PC-9 (cell line): ENCODE measurements around the gene ZNF778. TPM values are rescaled to one million over a fixed set of nuclear protein-coding genes. Genes with fewer than 3 reads are reported as not detected.

Experiments used
- BruUV-seq: library from RNA; stranded (reverse); fragments of 400-500 nt; replicated peaks from 2 replicates; lab custom pipeline; 2021; lab: Mats Ljungman, UMichigan
- CTCF ChIA-PET: fragments of 300-600 bp; sonication (Branson Sonifier 250); formaldehyde crosslinking; loops from one replicate; lab custom pipeline; 2022; ENCODE audit warnings: antibody characterized with exemption; lab: Charles Lee
- POLR2A ChIA-PET: fragments of 300-600 bp; sonication (Branson Sonifier 250); formaldehyde crosslinking; loops from one replicate; lab custom pipeline; 2022; ENCODE audit warnings: antibody characterized with exemption; ENCODE audit not compliant: unreplicated experiment; lab: Charles Lee
- DNase-seq, 2 experiments: peaks; one replicate each; pipeline versions ENCODE4 v3.0.0 to v3.0.0-alpha.2; 2015 to 2022; ENCODE audit warnings: mixed read lengths in 1 of 2
- H2AFZ ChIP-seq: fragments of 200-600 bp; sonication (generic); 2 replicates; pipeline ENCODE4 v1.8.1; 2017; ENCODE audit warnings: antibody characterized with exemption
- H3F3A ChIP-seq: fragments of 200-600 bp; sonication (generic); 2 replicates; pipeline ENCODE4 v1.8.1; 2017; ENCODE audit warnings: antibody characterized with exemption, mild to moderate bottlenecking, low read depth; ENCODE audit not compliant: insufficient read depth
- H3K27ac ChIP-seq: fragments of 200-600 bp; sonication (generic); 2 replicates; pipeline ENCODE4 v1.6.1; 2016; ENCODE audit warnings: mixed run types
- H3K27me3 ChIP-seq: fragments of 200-600 bp; sonication (generic); 2 replicates; pipeline ENCODE4 v1.6.1; 2016; ENCODE audit warnings: low read depth, mixed run types; ENCODE audit not compliant: insufficient read depth
- H3K36me3 ChIP-seq: fragments of 200-600 bp; sonication (generic); 2 replicates; pipeline ENCODE4 v1.6.1; 2016; ENCODE audit warnings: low read depth, mixed run types
- H3K4me1 ChIP-seq: fragments of 200-600 bp; sonication (generic); replicated peaks from 2 replicates; pipeline ENCODE4 v1.6.1; 2016; ENCODE audit warnings: mixed run types; ENCODE audit not compliant: insufficient read depth
- H3K4me2 ChIP-seq: fragments of 200-600 bp; sonication (generic); 2 replicates; pipeline ENCODE4 v1.6.1; 2017; ENCODE audit warnings: mixed run types
- H3K4me3 ChIP-seq: fragments of 200-600 bp; sonication (generic); 2 replicates; pipeline ENCODE4 v1.6.1; 2016; ENCODE audit warnings: mixed run types
- H3K79me2 ChIP-seq: fragments of 200-600 bp; sonication (generic); 2 replicates; pipeline ENCODE4 v1.6.1; 2017; ENCODE audit warnings: low read depth, mixed run types
- H3K9me2 ChIP-seq: fragments of 200-600 bp; sonication (generic); 2 replicates; pipeline ENCODE4 v1.8.1; 2017; ENCODE audit warnings: mild to moderate bottlenecking; ENCODE audit not compliant: insufficient read depth
- H3K9me3 ChIP-seq: fragments of 200-600 bp; sonication (generic); 2 replicates; pipeline ENCODE4 v1.8.1; 2016; ENCODE audit warnings: low read depth; ENCODE audit not compliant: insufficient read depth
- H4K20me1 ChIP-seq: fragments of 200-600 bp; sonication (generic); 2 replicates; pipeline ENCODE4 v1.8.1; 2017; ENCODE audit not compliant: insufficient read depth
- EZH2 ChIP-seq: fragments of 200-600 bp; sonication (generic); IDR thresholded peaks from 2 replicates; pipeline ENCODE4 v1.8.0; 2017; ENCODE audit warnings: antibody characterized with exemption, low read depth
- intact Hi-C: fragments of 100-400 bp; cut with micrococcal nuclease; formaldehyde crosslinking; loops from one replicate; pipeline ENCODE4 v1.10.0; 2022; ENCODE audit not compliant: unreplicated experiment
- total RNA-seq: library from RNA; stranded (reverse); gene quantifications from 2 replicates; pipeline ENCODE4 v1.2.3, GENCODE V29; 2021
- TF ChIP-seq, protein P1 (sequence below): fragments of 200-600 bp; sonication (generic); conservative IDR thresholded peaks from 2 replicates; pipeline ENCODE4 v1.6.1; 2017; ENCODE audit warnings: mixed run types, antibody characterized with exemption, mild to moderate bottlenecking, moderate library complexity

Gene ZNF778
- total RNA-seq, 1 experiment from 2014 or later, result 9.5 TPM

DNA sequence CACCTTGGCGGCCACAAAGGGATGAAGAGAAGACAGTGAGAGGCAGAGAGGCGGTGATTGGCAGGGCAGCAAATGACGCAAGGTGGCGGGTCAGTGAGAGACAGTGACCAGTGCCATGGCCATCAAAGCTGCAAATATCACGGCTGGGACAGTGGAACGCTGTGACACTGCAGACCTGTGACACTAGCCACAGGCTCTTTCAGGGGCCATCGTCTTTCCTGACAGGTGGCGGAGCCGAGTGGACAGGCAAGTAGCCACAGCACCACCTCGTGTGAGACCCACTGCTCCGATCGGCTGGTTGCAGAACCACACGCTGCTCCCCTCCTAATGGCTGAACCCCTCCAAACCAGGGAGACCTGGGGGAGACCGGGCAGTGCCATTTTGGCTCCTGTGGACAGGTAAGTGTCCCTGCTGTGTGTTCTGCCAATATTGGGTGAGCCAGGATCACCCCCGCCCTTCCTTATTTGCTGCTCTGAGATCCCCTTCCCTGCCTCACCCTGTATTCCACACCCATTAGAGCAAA lies 7.9 kb upstream of the ZNF778 start:
- Histone ChIP-seq H3K36me3 (no peaks in the 10 kb centered on the region), H3K9me2 (no peaks in the 10 kb centered on the region), H3K4me2 (no peak overlapping the region), H3K27me3 (no peaks in the 10 kb centered on the region), H3K9me3 (no peaks in the 10 kb centered on the region), H3K4me1 (peaks cover 4% of the 10 kb centered on the region; the same call in 1 of the 2 replicates), H3K79me2 (no peaks in the 10 kb centered on the region), H3F3A (no peaks in the 10 kb centered on the region), H3K27ac (no peak overlapping the region), H2AFZ (no peak overlapping the region), H3K4me3 (no peak overlapping the region), H4K20me1 (no peaks in the 10 kb centered on the region)
- ChIA-PET POLR2A (no interaction called here), CTCF (no interaction called here)
- no TSS peak for BruUV-seq
- no peak for TF ChIP-seq EZH2
- TF ChIP-seq, protein P1, sequence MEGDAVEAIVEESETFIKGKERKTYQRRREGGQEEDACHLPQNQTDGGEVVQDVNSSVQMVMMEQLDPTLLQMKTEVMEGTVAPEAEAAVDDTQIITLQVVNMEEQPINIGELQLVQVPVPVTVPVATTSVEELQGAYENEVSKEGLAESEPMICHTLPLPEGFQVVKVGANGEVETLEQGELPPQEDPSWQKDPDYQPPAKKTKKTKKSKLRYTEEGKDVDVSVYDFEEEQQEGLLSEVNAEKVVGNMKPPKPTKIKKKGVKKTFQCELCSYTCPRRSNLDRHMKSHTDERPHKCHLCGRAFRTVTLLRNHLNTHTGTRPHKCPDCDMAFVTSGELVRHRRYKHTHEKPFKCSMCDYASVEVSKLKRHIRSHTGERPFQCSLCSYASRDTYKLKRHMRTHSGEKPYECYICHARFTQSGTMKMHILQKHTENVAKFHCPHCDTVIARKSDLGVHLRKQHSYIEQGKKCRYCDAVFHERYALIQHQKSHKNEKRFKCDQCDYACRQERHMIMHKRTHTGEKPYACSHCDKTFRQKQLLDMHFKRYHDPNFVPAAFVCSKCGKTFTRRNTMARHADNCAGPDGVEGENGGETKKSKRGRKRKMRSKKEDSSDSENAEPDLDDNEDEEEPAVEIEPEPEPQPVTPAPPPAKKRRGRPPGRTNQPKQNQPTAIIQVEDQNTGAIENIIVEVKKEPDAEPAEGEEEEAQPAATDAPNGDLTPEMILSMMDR, result no peak
- no peak for DNase-seq
- intact Hi-C loops, result no loop called here

DNA sequence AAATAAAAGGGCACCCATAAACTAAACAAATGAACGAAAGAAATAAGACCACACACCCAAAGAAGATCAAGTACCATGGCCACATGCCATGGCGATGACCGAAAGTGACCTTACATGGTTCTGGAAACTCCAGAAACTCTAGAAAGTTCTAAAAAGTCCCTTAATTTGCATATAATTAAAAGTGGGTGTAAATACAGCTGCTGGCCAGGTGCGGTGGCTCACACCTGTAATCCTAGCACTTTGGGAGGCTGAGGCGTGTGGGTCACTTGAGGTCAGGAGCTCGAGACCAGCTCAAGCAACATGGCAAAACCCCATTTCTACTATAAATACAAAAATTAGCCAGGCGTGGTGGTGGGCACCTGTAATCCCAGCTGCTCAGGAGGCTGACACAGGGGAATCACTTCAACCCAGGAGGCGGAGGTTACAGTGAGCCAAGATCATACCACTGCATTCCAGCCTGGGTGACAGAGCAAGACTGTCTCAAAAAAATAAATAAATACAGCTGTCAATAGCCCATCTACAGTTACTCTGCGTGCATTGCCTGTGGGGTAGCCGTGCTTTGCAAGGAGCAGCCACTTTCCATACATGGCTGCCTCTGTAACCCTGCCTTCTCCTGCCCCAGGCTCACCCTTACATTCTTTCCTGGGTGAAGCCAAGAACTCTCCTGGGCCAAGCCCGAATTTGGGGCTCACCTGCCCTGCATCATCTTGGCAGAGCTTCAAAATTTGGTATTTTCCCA lies 7.2 kb upstream of the ZNF778 start:
- H3K36me3 ChIP-seq, result no peaks in the 10 kb centered on the region
- no peaks in the 10 kb centered on the region for H3F3A ChIP-seq
- no peak overlapping the region for H2AFZ ChIP-seq
- 0 out of 2 replicates have a peak overlapping the region, but pooled peaks have one; percentile 4 for H3K4me2 ChIP-seq
- no peaks in the 10 kb centered on the region for H3K9me2 ChIP-seq
- no peaks in the 10 kb centered on the region for H3K27me3 ChIP-seq
- TF ChIP-seq, protein P1, result no peak
- TF ChIP-seq EZH2, result no peak
- H3K9me3 ChIP-seq, result no peaks in the 10 kb centered on the region
- no peak for DNase-seq
- intact Hi-C loops, result no loop called here
- POLR2A ChIA-PET, result interaction anchor here (0.5 kb wide), 1 partner anchor 8 kb away, joined by 4 read pairs; no protein-coding TSS in a partner anchor
- H3K79me2 ChIP-seq, result no peaks in the 10 kb centered on the region
- H4K20me1 ChIP-seq, result no peaks in the 10 kb centered on the region
- peaks cover 4% of the 10 kb centered on the region; the same call in 1 of the 2 replicates for H3K4me1 ChIP-seq
- CTCF ChIA-PET, result no interaction called here
- no peak overlapping the region for H3K27ac ChIP-seq
- no peak overlapping the region for H3K4me3 ChIP-seq
- BruUV-seq, result no TSS peak

DNA sequence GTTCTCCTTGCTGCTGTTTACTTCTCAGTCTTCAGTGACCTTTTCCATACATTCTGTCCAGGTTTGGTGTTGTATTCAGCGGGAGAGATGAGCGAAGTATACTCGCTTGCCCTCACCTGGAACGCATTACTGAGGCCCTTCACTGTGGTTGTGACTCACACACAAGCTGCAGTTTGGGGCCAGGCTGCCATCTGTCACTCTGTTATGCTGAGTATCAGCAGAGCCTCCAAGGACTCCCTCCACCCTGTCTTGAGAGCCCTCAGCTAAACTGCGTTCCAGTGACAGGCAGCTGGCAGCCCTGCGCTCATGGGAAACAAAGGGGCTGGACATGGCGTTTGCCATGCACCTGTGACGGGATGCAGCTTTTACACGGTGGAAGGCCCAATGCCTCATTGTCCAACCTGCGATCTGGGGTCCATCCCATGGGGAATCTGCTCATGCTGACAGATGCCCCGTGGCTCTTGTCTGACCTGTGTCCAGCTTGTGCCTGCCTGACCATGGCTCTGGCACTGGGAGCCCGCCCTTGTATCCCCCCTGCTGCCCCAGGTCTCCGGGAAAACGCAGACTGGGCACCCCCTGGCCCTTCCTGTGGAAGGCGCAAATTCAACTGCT lies 6.5 kb upstream of the ZNF778 start:
- CTCF ChIA-PET, result interaction anchor here (0.7 kb wide), 1 partner anchor 269 kb away, joined by 3 read pairs; no protein-coding TSS in a partner anchor
- Histone ChIP-seq H3K27ac (no peak overlapping the region), H3K79me2 (no peaks in the 10 kb centered on the region), H3K4me3 (no peak overlapping the region), H3K4me2 (0 out of 2 replicates have a peak overlapping the region, but pooled peaks have one; percentile 4), H2AFZ (no peak overlapping the region), H3K9me3 (no peaks in the 10 kb centered on the region), H4K20me1 (no peaks in the 10 kb centered on the region), H3F3A (no peaks in the 10 kb centered on the region), H3K27me3 (no peaks in the 10 kb centered on the region), H3K9me2 (no peaks in the 10 kb centered on the region), H3K36me3 (no peaks in the 10 kb centered on the region), H3K4me1 (peaks cover 4% of the 10 kb centered on the region; the same call in 1 of the 2 replicates)
- POLR2A ChIA-PET, result interaction anchor here (0.5 kb wide), 1 partner anchor 9 kb away, joined by 4 read pairs; no protein-coding TSS in a partner anchor
- BruUV-seq, result no TSS peak
- intact Hi-C loops, result no loop called here
- TF ChIP-seq, protein P1, result no peak
- no peak for TF ChIP-seq EZH2
- DNase-seq, result no peak
